Keratinocyte (primary cell): Measurements from ENCODE around the gene PSMD14. TPM values are rescaled to one million over a fixed set of nuclear protein-coding genes. Genes with fewer than 3 reads are reported as not detected.
A peak's percentile ranks its signal among the peaks of the same experiment; 100 is the strongest.

Experiments used
- DNase-seq: peaks from one replicate; pipeline ENCODE4 v3.0.0-alpha.2; 2011; ENCODE audit warnings: low read depth, missing footprints, low spot score
- FAIRE-seq: peaks from 2 replicates; lab custom pipeline; 2011; peaks lifted over from hg19 to GRCh38; lab: Jason Lieb, UNC
- H2AFZ ChIP-seq: 2 replicates; pipeline ENCODE4 v1.6.0; 2012; ENCODE audit warnings: low read length, control low read depth, inconsistent platforms; ENCODE audit not compliant: control insufficient read depth
- H3K27ac ChIP-seq: 2 replicates; pipeline ENCODE4 v1.5.1; 2011; ENCODE audit warnings: low read length; ENCODE audit not compliant: control insufficient read depth, insufficient read depth
- H3K27me3 ChIP-seq: 3 replicates; pipeline ENCODE4 v1.6.0; 2011; ENCODE audit warnings: low read length; ENCODE audit not compliant: control insufficient read depth, insufficient read depth; ENCODE audit errors: extremely low read depth
- H3K36me3 ChIP-seq, 2 experiments: 2 replicates in 1 of 2; 3 replicates in 1 of 2; pipeline ENCODE4 v1.5.1; 2011; ENCODE audit warnings: low read length in 2 of 2, mild to moderate bottlenecking in 1 of 2; ENCODE audit not compliant: control insufficient read depth in 2 of 2, insufficient read depth in 2 of 2; ENCODE audit errors: extremely low read depth in 1 of 2
- H3K4me1 ChIP-seq: 3 replicates; pipeline ENCODE4 v1.5.1; 2011; ENCODE audit warnings: low read length; ENCODE audit not compliant: control insufficient read depth, insufficient read depth; ENCODE audit errors: extremely low read depth
- H3K4me2 ChIP-seq: 3 replicates; pipeline ENCODE4 v1.6.0; 2011; ENCODE audit warnings: low read depth, low read length; ENCODE audit not compliant: control insufficient read depth, insufficient read depth; ENCODE audit errors: extremely low read depth
- H3K4me3 ChIP-seq, 3 experiments: fragments of 200-600 bp in 1 of 3; sonication (generic) in 1 of 3; 2 replicates in 2 of 3; 3 replicates in 1 of 3; pipeline ENCODE4 v1.5.1; 2011 to 2016; ENCODE audit warnings: low read length in 3 of 3, mild to moderate bottlenecking in 3 of 3, control low read depth in 2 of 3, inconsistent platforms in 1 of 3, low read depth in 1 of 3, mixed read lengths in 1 of 3, mixed run types in 1 of 3, moderate library complexity in 1 of 3; ENCODE audit not compliant: control insufficient read depth in 2 of 3, insufficient read depth in 2 of 3; ENCODE audit errors: extremely low read depth in 1 of 3
- H3K79me2 ChIP-seq: 2 replicates; pipeline ENCODE4 v1.6.0; 2012; ENCODE audit warnings: low read length; ENCODE audit not compliant: control insufficient read depth, insufficient read depth
- H3K9ac ChIP-seq: 3 replicates; pipeline ENCODE4 v1.6.0; 2011; ENCODE audit warnings: low read length; ENCODE audit not compliant: control insufficient read depth, insufficient read depth; ENCODE audit errors: extremely low read depth
- H3K9me1 ChIP-seq: 3 replicates; pipeline ENCODE4 v1.6.0; 2011; ENCODE audit warnings: low read length; ENCODE audit not compliant: control insufficient read depth, insufficient read depth; ENCODE audit errors: extremely low read depth
- H3K9me3 ChIP-seq: 2 replicates; pipeline ENCODE4 v1.5.1; 2012; ENCODE audit warnings: low read depth, low read length; ENCODE audit not compliant: control insufficient read depth
- H4K20me1 ChIP-seq: 3 replicates; pipeline ENCODE4 v1.6.0; 2011; ENCODE audit warnings: low read length; ENCODE audit not compliant: control insufficient read depth, insufficient read depth; ENCODE audit errors: extremely low read depth
- CTCF ChIP-seq, 3 experiments: IDR thresholded peaks in 1 of 3; conservative IDR thresholded peaks in 1 of 3; optimal IDR thresholded peaks in 1 of 3; 2 replicates in 2 of 3; 3 replicates in 1 of 3; pipeline versions ENCODE3 to v1.5.1; 2011; ENCODE audit warnings: low read length in 3 of 3, mild to moderate bottlenecking in 3 of 3, moderate library complexity in 2 of 3, control low read depth in 1 of 3, inconsistent platforms in 1 of 3; ENCODE audit not compliant: insufficient read depth in 2 of 3; ENCODE audit errors: extremely low read depth in 1 of 3
- EZH2 ChIP-seq: IDR thresholded peaks from one replicate; pipeline ENCODE4 v1.6.1; 2012; ENCODE audit warnings: inconsistent platforms, mild to moderate bottlenecking, low read length, moderate library complexity
- dilution Hi-C: fragments of 300-500 bp; cut with MboI; formaldehyde crosslinking; loops from one replicate; pipeline ENCODE4 v1.7.0; 2020; ENCODE audit warnings: low sequenced_read_pairs; ENCODE audit not compliant: extremely low pct_ligation_motif_present
- polyA plus RNA-seq, 5 experiments: library from polyadenylated mRNA; depleted of rRNA in 3 of 5; stranded (reverse) in 3 of 5; stranded (forward) in 1 of 5; unstranded in 1 of 5; fragments of >200 nt; gene quantifications; 1 replicate in 1 of 5; 2 replicates in 3 of 5; 3 replicates in 1 of 5; pipeline versions ENCODE4 v1.2.1 to v1.2.3, GENCODE V29; 2011 to 2012; ENCODE audit warnings: missing spikeins in 2 of 5, low read depth in 1 of 5, low replicate concordance in 1 of 5

PSMD14 gene
- polyA plus RNA-seq, 1 donor (not counting 4 experiments of a cell fraction or from before 2014, with no cell fraction given) = 136 TPM

- Histone ChIP-seq H2AFZ (no peak overlapping the region), H3K79me2 (no peaks in the 10 kb centered on the region), H3K4me2 (peak overlapping the region; percentile 57), H3K9ac (no peak overlapping the region), H3K4me3 (no peak overlapping the region), H3K4me1 (peaks cover 4% of the 10 kb centered on the region), H3K27ac (no peak overlapping the region), H3K9me1 (no peaks in the 10 kb centered on the region), H3K36me3 (no peaks in the 10 kb centered on the region), H3K27me3 (peaks cover 89% of the 10 kb centered on the region), H4K20me1 (no peaks in the 10 kb centered on the region), H3K9me3 (no peaks in the 10 kb centered on the region)
- no peak for DNase-seq
- TF ChIP-seq EZH2 = peak; percentile 72
- TF ChIP-seq CTCF (optimal IDR thresholded peaks at IDR 0.05 in 1 of 3, IDR thresholded peaks at IDR 0.05 in 1 of 3, conservative IDR thresholded peaks at IDR 0.05 in 1 of 3; ENCODE audit: extremely low read depth in 1 of 3, insufficient read depth in 2 of 3, low read length in 3 of 3) = peak in 2 of 3 experiments; percentile 37 to 41
- dilution Hi-C loops = loop anchor here (25.0 kb wide), 1 partner anchor 511 kb away; no protein-coding TSS in a partner anchor
- no peak for FAIRE-seq
Observed at GRCh38 chr2:161426455-161426921, 118.3 kb downstream of the PSMD14 start.

GRCh38 chr2:161426922-161427663 is 118.9 kb downstream of the PSMD14 start:
- DNase-seq = no peak
- H3K27me3 ChIP-seq = peaks cover 86% of the 10 kb centered on the region
- peak overlapping the region; percentile 57 for H3K4me2 ChIP-seq
- H4K20me1 ChIP-seq = no peaks in the 10 kb centered on the region
- TF ChIP-seq EZH2 (peak; percentile 97), CTCF (optimal IDR thresholded peaks at IDR 0.05 in 1 of 3, IDR thresholded peaks at IDR 0.05 in 1 of 3, conservative IDR thresholded peaks at IDR 0.05 in 1 of 3; ENCODE audit: extremely low read depth in 1 of 3, insufficient read depth in 2 of 3, low read length in 3 of 3) (peak in 2 of 3 experiments; percentile 2 to 43)
- H3K79me2 ChIP-seq = no peaks in the 10 kb centered on the region
- no peak overlapping the region for H2AFZ ChIP-seq
- dilution Hi-C loops = loop anchor here (25.0 kb wide), 1 partner anchor 510 kb away; no protein-coding TSS in a partner anchor
- peaks cover 4% of the 10 kb centered on the region for H3K4me1 ChIP-seq
- no peaks in the 10 kb centered on the region for H3K9me1 ChIP-seq
- H3K36me3 ChIP-seq = no peaks in the 10 kb centered on the region
- H3K27ac ChIP-seq = no peak overlapping the region
- peak overlapping the region in 1 of 3 experiments; percentile 15 for H3K4me3 ChIP-seq
- H3K9me3 ChIP-seq = no peaks in the 10 kb centered on the region
- no peak overlapping the region for H3K9ac ChIP-seq
- FAIRE-seq = no peak
